B cell (primary cell): ENCODE measurements around the gene CFAP119. TPM values are rescaled to one million over a fixed set of nuclear protein-coding genes. Genes with fewer than 3 reads are reported as not detected.

ENCODE experiments used
- ATAC-seq: fragments of 200-7000 bp; cut with Tn5 transposase; one replicate; pipeline ENCODE4 v1.10.0; 2021; ENCODE audit warnings: low read depth, mild to moderate bottlenecking, moderate number of reproducible peaks, moderate library complexity
- CTCF ChIA-PET: fragments of 350-600 bp; sonication (Branson Sonifier 250); formaldehyde crosslinking; loops from one replicate; lab custom pipeline; 2021; ENCODE audit warnings: antibody characterized with exemption, inconsistent platforms; lab: Charles Lee
- POLR2A ChIA-PET: fragments of 350-600 bp; sonication (Branson Sonifier 250); formaldehyde crosslinking; loops from one replicate; lab custom pipeline; 2021; ENCODE audit warnings: antibody characterized with exemption; lab: Charles Lee
- DNase-seq: peaks from one replicate; pipeline ENCODE4 v3.0.0; 2013
- H2AFZ ChIP-seq: 2 replicates; pipeline ENCODE4 v1.6.1; 2012; ENCODE audit warnings: mild to moderate bottlenecking, low read depth, low read length; ENCODE audit not compliant: insufficient read depth, poor library complexity, severe bottlenecking
- H3K27ac ChIP-seq, 2 donors: 1 replicate in 1 of 2; 2 replicates in 1 of 2; pipeline ENCODE4 v1.5.1; 2012 to 2013; ENCODE audit warnings: low read length in 2 of 2, mild to moderate bottlenecking in 2 of 2, moderate library complexity in 1 of 2
- H3K27me3 ChIP-seq, 4 experiments: fragments of 200-600 bp in 1 of 4; sonication (generic) in 1 of 4; replicated peaks in 1 of 4; 1 replicate in 2 of 4; 2 replicates in 2 of 4; pipeline versions ENCODE4 v1.6.1 to v1.7.0; 2013 to 2016; ENCODE audit warnings: low read length in 3 of 4, mild to moderate bottlenecking in 2 of 4, mixed read lengths in 1 of 4, moderate library complexity in 1 of 4; ENCODE audit not compliant: insufficient read depth in 4 of 4, control insufficient read depth in 3 of 4; ENCODE audit errors: control extremely low read depth in 1 of 4
- H3K36me3 ChIP-seq, 2 experiments: replicated peaks in 1 of 2; 1 replicate in 1 of 2; 2 replicates in 1 of 2; pipeline versions ENCODE4 v1.6.1 to v1.7.1; 2013; ENCODE audit warnings: low read length in 1 of 2; ENCODE audit not compliant: insufficient read depth in 2 of 2, control insufficient read depth in 1 of 2; ENCODE audit errors: control extremely low read depth in 1 of 2, extremely low read depth in 1 of 2
- H3K4me1 ChIP-seq, 2 donors: fragments of 200-600 bp in 1 of 2; sonication (generic) in 1 of 2; 1 replicate in 1 of 2; 2 replicates in 1 of 2; pipeline versions ENCODE4 v1.5.1 to v1.6.1; 2013 to 2017; ENCODE audit warnings: low read length in 2 of 2; ENCODE audit not compliant: control insufficient read depth in 2 of 2, insufficient read depth in 2 of 2
- H3K4me2 ChIP-seq: replicated peaks from 2 replicates; pipeline ENCODE3; 2012; ENCODE audit warnings: mild to moderate bottlenecking, low read depth, low read length; ENCODE audit not compliant: poor library complexity, severe bottlenecking
- H3K4me3 ChIP-seq, 5 experiments: fragments of 200-600 bp in 1 of 5; sonication (generic) in 1 of 5; 1 replicate in 3 of 5; 2 replicates in 2 of 5; pipeline versions ENCODE4 v1.5.1 to v1.7.0; 2011 to 2016; ENCODE audit warnings: low read length in 4 of 5, mild to moderate bottlenecking in 4 of 5, low read depth in 2 of 5, control low read depth in 1 of 5, moderate library complexity in 1 of 5; ENCODE audit not compliant: insufficient read depth in 1 of 5; ENCODE audit errors: control extremely low read depth in 1 of 5, extremely low read depth in 1 of 5
- H3K79me2 ChIP-seq: fragments of 200-600 bp; sonication (generic); one replicate; pipeline ENCODE4 v1.6.0; 2016; ENCODE audit warnings: low read length; ENCODE audit not compliant: control insufficient read depth, insufficient read depth
- H3K9ac ChIP-seq: fragments of 200-600 bp; sonication (generic); 2 replicates; pipeline ENCODE4 v1.6.1; 2017; ENCODE audit warnings: mild to moderate bottlenecking, low read length, moderate library complexity
- H3K9me3 ChIP-seq, 3 donors: one replicate each; pipeline versions ENCODE4 v1.6.1 to v1.7.1; 2013; ENCODE audit warnings: low read length in 2 of 3; ENCODE audit not compliant: control insufficient read depth in 2 of 3, insufficient read depth in 1 of 3; ENCODE audit errors: control extremely low read depth in 1 of 3
- H4K20me1 ChIP-seq: 2 replicates; pipeline ENCODE4 v1.6.0; 2012; ENCODE audit warnings: mild to moderate bottlenecking, low read length; ENCODE audit not compliant: insufficient read depth, control insufficient read depth, poor library complexity, severe bottlenecking
- H3K27ac Mint-ChIP-seq: one replicate; pipeline ENCODE4 v1.8.0; 2021; ENCODE audit warnings: mixed read lengths
- H3K27me3 Mint-ChIP-seq: one replicate; pipeline ENCODE4 v1.8.0; 2021; ENCODE audit warnings: mixed read lengths
- H3K4me1 Mint-ChIP-seq: one replicate; pipeline ENCODE4 v1.8.0; 2021; ENCODE audit warnings: mixed read lengths
- H3K4me3 Mint-ChIP-seq: one replicate; pipeline ENCODE4 v1.8.0; 2021; ENCODE audit warnings: mixed read lengths
- H3K9me3 Mint-ChIP-seq: one replicate; pipeline ENCODE4 v1.8.0; 2022; ENCODE audit warnings: mixed read lengths; ENCODE audit not compliant: insufficient read depth
- CTCF ChIP-seq: fragments of 200-600 bp; IDR thresholded peaks from one replicate; pipeline ENCODE4 v1.8.0; 2022; ENCODE audit warnings: antibody characterized with exemption, mild to moderate bottlenecking
- EZH2 ChIP-seq: IDR thresholded peaks from 2 replicates; pipeline ENCODE4 v1.6.1; 2012; ENCODE audit warnings: borderline replicate concordance, low read depth, mild to moderate bottlenecking, moderate library complexity, low read length; ENCODE audit not compliant: insufficient read depth, poor library complexity, severe bottlenecking
- WGBS: methylation state at CpG from one replicate; pipeline ENCODE4 v1.1.5; 2013; ENCODE audit warnings: missing lambda C conversion rate; ENCODE audit not compliant: insufficient coverage; 5-methylcytosine and 5-hydroxymethylcytosine counted together
- intact Hi-C: fragments of 100-400 bp; cut with micrococcal nuclease; formaldehyde crosslinking; loops from one replicate; pipeline ENCODE4 v1.10.0; 2022
- polyA plus RNA-seq: library from polyadenylated mRNA; depleted of rRNA; stranded (reverse); fragments of >200 nt; gene quantifications from 2 replicates; pipeline ENCODE4 v1.2.3, GENCODE V29; 2012
- total RNA-seq, 2 donors: library from RNA; stranded (reverse); fragments of 120-200 nt in 1 of 2; gene quantifications; 1 replicate in 1 of 2; 2 replicates in 1 of 2; pipeline versions ENCODE4 v1.2.3 to v1.2.4, GENCODE V29; 2013 to 2022

The CFAP119 gene
- total and polyA plus RNA-seq, 2 donors (not counting 1 experiment from before 2014, with no cell fraction given): 8.5 to 11.7 TPM

DNA sequence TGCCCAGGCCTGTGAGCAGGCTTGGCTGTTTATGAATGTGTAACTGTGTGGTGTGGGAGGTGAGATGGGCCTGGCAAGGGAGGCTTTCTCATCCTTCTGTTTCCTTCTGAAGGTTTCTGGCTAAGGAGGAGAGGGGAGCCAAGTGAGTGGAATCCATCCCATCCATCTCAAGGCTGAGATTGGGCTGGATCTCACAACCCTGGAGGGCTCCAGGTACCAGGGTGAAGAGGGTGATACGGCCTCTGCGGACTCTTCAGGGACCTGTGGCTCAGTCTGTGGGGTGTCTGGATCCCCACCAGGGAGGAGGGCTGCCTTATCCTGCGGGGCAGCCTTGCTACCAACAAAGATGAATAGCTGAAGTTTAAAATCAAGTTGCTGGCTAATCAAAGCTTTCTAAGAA, 18.2 kb upstream of the CFAP119 start:
- H3K27me3 Mint-ChIP-seq: peaks cover 15% of the 10 kb centered on the region
- DNase-seq (no peak), ATAC-seq (no peak)
- H3K4me1 ChIP-seq: peaks cover 9 to 12% of the 10 kb centered on the region in 2 donors
- no peaks in the 10 kb centered on the region for H3K79me2 ChIP-seq
- H3K4me2 ChIP-seq: no peak overlapping the region
- WGBS: 88% methylated on average over 3 of the region's 3 CpGs
- H3K27me3 ChIP-seq: peaks cover 0 to 19% (median 6%) of the 10 kb centered on the region in 4 experiments
- no peak overlapping the region for H2AFZ ChIP-seq
- CTCF ChIA-PET: no interaction called here
- no peaks in the 10 kb centered on the region for H3K36me3 ChIP-seq
- intact Hi-C loops: no loop called here
- H3K27ac Mint-ChIP-seq: peak overlapping the region; percentile 32
- peaks cover 12% of the 10 kb centered on the region for H4K20me1 ChIP-seq
- H3K27ac ChIP-seq: no peak overlapping the region
- no peaks in the 10 kb centered on the region for H3K9me3 Mint-ChIP-seq
- no peak overlapping the region for H3K4me3 ChIP-seq
- H3K4me3 Mint-ChIP-seq: no peak overlapping the region
- peaks cover 17% of the 10 kb centered on the region for H3K4me1 Mint-ChIP-seq
- no peak for TF ChIP-seq EZH2
- no peak for TF ChIP-seq CTCF
- POLR2A ChIA-PET: no interaction called here
- no peaks in the 10 kb centered on the region for H3K9me3 ChIP-seq
- no peak overlapping the region for H3K9ac ChIP-seq

GRCh38 chr16:30779596-30779995, 17.7 kb upstream of the CFAP119 start:
- intact Hi-C loops: no loop called here

More at GRCh38 chr16:30779596-30779995, 17.7 kb upstream of the CFAP119 start:
- H3K4me3 Mint-ChIP-seq: no peak overlapping the region
- H3K9ac ChIP-seq: no peak overlapping the region
- H3K4me1 Mint-ChIP-seq: peaks cover 21% of the 10 kb centered on the region
- H3K9me3 Mint-ChIP-seq: no peaks in the 10 kb centered on the region
- peaks cover 15% of the 10 kb centered on the region for H3K27me3 Mint-ChIP-seq
- no peak overlapping the region for H3K4me3 ChIP-seq
- peaks cover 10 to 15% of the 10 kb centered on the region in 2 donors for H3K4me1 ChIP-seq
- H4K20me1 ChIP-seq: peaks cover 16% of the 10 kb centered on the region
- peaks cover 0 to under 1% of the 10 kb centered on the region in 2 experiments for H3K36me3 ChIP-seq
- no peak overlapping the region for H3K27ac Mint-ChIP-seq
- ChIA-PET CTCF (no interaction called here), POLR2A (no interaction called here)
- 96% methylated on average over 4 of the region's 6 CpGs for WGBS
- H3K27ac ChIP-seq: no peak overlapping the region
- H2AFZ ChIP-seq: no peak overlapping the region
- no peaks in the 10 kb centered on the region for H3K9me3 ChIP-seq
- no peak for DNase-seq
- H3K4me2 ChIP-seq: no peak overlapping the region
- ATAC-seq: no peak
- no peaks in the 10 kb centered on the region for H3K79me2 ChIP-seq
- H3K27me3 ChIP-seq: peaks cover 0 to 19% (median 6%) of the 10 kb centered on the region in 4 experiments
- TF ChIP-seq CTCF (no peak), EZH2 (no peak)
